Calu3 (cell line): ENCODE measurements around the gene RUNX2. TPM values are rescaled to one million over a fixed set of nuclear protein-coding genes. Genes with fewer than 3 reads are reported as not detected.

Source experiments
- BruUV-seq: library from RNA; stranded (reverse); fragments of 400-500 nt; replicated peaks from 2 replicates; lab custom pipeline; 2021; lab: Mats Ljungman, UMichigan
- CTCF ChIA-PET: fragments of 300-600 bp; sonication (Branson Sonifier 250); formaldehyde crosslinking; loops from one replicate; lab custom pipeline; 2022; ENCODE audit warnings: antibody characterized with exemption; lab: Charles Lee
- DNase-seq: peaks from one replicate; pipeline ENCODE4 v3.0.0; 2022
- H3K27ac Mint-ChIP-seq: one replicate; pipeline ENCODE4 v1.8.0; 2022; ENCODE audit warnings: mixed read lengths; ENCODE audit not compliant: unreplicated experiment
- H3K27me3 Mint-ChIP-seq: one replicate; pipeline ENCODE4 v1.8.0; 2022; ENCODE audit warnings: mixed read lengths; ENCODE audit not compliant: unreplicated experiment
- H3K36me3 Mint-ChIP-seq: one replicate; pipeline ENCODE4 v1.8.0; 2022; ENCODE audit warnings: mild to moderate bottlenecking, moderate library complexity, mixed read lengths; ENCODE audit not compliant: insufficient read depth, unreplicated experiment
- H3K4me1 Mint-ChIP-seq: one replicate; pipeline ENCODE4 v1.8.0; 2022; ENCODE audit warnings: mild to moderate bottlenecking, low read depth, mixed read lengths; ENCODE audit not compliant: unreplicated experiment
- H3K4me3 Mint-ChIP-seq: one replicate; pipeline ENCODE4 v1.8.0; 2022; ENCODE audit warnings: mild to moderate bottlenecking, low read depth, moderate library complexity, mixed read lengths; ENCODE audit not compliant: unreplicated experiment
- H3K9me3 Mint-ChIP-seq: one replicate; pipeline ENCODE4 v1.8.0; 2022; ENCODE audit warnings: low read depth, mixed read lengths; ENCODE audit not compliant: unreplicated experiment
- intact Hi-C: fragments of 100-400 bp; cut with micrococcal nuclease; formaldehyde crosslinking; loops from one replicate; pipeline ENCODE4 v1.10.0; 2022; ENCODE audit not compliant: unreplicated experiment
- total RNA-seq: library from RNA; stranded (reverse); gene quantifications from 2 replicates; pipeline ENCODE4 v1.2.3, GENCODE V29; 2022
- TF ChIP-seq, protein P1 (sequence below): fragments of 200-600 bp; IDR thresholded peaks from one replicate; pipeline ENCODE4 v1.8.0; 2022; ENCODE audit warnings: antibody characterized with exemption; ENCODE audit not compliant: unreplicated experiment

The RUNX2 gene
- total RNA-seq, 1 experiment from 2014 or later, result 0.54 TPM

- H3K27me3 Mint-ChIP-seq, result peaks cover 32% of the 10 kb centered on the region
These were observed 317.2 kb downstream of the RUNX2 start for GRCh38 chr6:45645302-45645701.

GRCh38 chr6:45647341-45648261 lies 319.5 kb downstream of the RUNX2 start:
- TF ChIP-seq, protein P1, sequence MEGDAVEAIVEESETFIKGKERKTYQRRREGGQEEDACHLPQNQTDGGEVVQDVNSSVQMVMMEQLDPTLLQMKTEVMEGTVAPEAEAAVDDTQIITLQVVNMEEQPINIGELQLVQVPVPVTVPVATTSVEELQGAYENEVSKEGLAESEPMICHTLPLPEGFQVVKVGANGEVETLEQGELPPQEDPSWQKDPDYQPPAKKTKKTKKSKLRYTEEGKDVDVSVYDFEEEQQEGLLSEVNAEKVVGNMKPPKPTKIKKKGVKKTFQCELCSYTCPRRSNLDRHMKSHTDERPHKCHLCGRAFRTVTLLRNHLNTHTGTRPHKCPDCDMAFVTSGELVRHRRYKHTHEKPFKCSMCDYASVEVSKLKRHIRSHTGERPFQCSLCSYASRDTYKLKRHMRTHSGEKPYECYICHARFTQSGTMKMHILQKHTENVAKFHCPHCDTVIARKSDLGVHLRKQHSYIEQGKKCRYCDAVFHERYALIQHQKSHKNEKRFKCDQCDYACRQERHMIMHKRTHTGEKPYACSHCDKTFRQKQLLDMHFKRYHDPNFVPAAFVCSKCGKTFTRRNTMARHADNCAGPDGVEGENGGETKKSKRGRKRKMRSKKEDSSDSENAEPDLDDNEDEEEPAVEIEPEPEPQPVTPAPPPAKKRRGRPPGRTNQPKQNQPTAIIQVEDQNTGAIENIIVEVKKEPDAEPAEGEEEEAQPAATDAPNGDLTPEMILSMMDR, result no peak
- CTCF ChIA-PET, result interaction anchor here (0.5 kb wide), 1 partner anchor 56 kb away, joined by 3 read pairs; no protein-coding TSS in a partner anchor
- Mint-ChIP-seq H3K27me3 (peaks cover 31% of the 10 kb centered on the region), H3K27ac (no peak overlapping the region), H3K36me3 (no peaks in the 10 kb centered on the region), H3K4me1 (no peaks in the 10 kb centered on the region), H3K4me3 (no peak overlapping the region), H3K9me3 (no peaks in the 10 kb centered on the region)
- BruUV-seq, result no TSS peak
- intact Hi-C loops, result no loop called here
- DNase-seq, result no peak

More at GRCh38 chr6:45645302-45645701, 317.2 kb downstream of the RUNX2 start:
- TF ChIP-seq, protein P1, result no peak
- Mint-ChIP-seq H3K27ac (no peak overlapping the region), H3K36me3 (no peaks in the 10 kb centered on the region), H3K4me1 (no peaks in the 10 kb centered on the region), H3K9me3 (no peaks in the 10 kb centered on the region), H3K4me3 (no peak overlapping the region)
- BruUV-seq, result no TSS peak
- CTCF ChIA-PET, result no interaction called here
- DNase-seq, result no peak
- intact Hi-C loops, result no loop called here

GRCh38 chr6:45648262-45648620 lies 320.1 kb downstream of the RUNX2 start:
- Mint-ChIP-seq H3K27me3 (peaks cover 31% of the 10 kb centered on the region), H3K4me1 (no peaks in the 10 kb centered on the region), H3K36me3 (no peaks in the 10 kb centered on the region), H3K9me3 (no peaks in the 10 kb centered on the region), H3K4me3 (no peak overlapping the region), H3K27ac (no peak overlapping the region)
- TF ChIP-seq, protein P1, result no peak
- no TSS peak for BruUV-seq
- DNase-seq, result no peak
- intact Hi-C loops, result no loop called here
- CTCF ChIA-PET, result no interaction called here

- Mint-ChIP-seq H3K27ac (no peak overlapping the region), H3K27me3 (peaks cover 15% of the 10 kb centered on the region), H3K36me3 (no peaks in the 10 kb centered on the region), H3K4me1 (peaks cover 4% of the 10 kb centered on the region), H3K4me3 (no peak overlapping the region), H3K9me3 (no peaks in the 10 kb centered on the region)
- CTCF ChIA-PET, result no interaction called here
- DNase-seq, result no peak
- TF ChIP-seq, protein P1, result no peak
- BruUV-seq, result no TSS peak
- intact Hi-C loops, result no loop called here
These were observed 322.5 kb downstream of the RUNX2 start for GRCh38 chr6:45650524-45651135.
